Measurements from ENCODE around the gene FASTK.
"Not testable (repeated sequence)": the region's sequence is repeated elsewhere in the genome, so short reads cannot be mapped to it uniquely, and the experiment has no call there.

FASTK gene

DNA sequence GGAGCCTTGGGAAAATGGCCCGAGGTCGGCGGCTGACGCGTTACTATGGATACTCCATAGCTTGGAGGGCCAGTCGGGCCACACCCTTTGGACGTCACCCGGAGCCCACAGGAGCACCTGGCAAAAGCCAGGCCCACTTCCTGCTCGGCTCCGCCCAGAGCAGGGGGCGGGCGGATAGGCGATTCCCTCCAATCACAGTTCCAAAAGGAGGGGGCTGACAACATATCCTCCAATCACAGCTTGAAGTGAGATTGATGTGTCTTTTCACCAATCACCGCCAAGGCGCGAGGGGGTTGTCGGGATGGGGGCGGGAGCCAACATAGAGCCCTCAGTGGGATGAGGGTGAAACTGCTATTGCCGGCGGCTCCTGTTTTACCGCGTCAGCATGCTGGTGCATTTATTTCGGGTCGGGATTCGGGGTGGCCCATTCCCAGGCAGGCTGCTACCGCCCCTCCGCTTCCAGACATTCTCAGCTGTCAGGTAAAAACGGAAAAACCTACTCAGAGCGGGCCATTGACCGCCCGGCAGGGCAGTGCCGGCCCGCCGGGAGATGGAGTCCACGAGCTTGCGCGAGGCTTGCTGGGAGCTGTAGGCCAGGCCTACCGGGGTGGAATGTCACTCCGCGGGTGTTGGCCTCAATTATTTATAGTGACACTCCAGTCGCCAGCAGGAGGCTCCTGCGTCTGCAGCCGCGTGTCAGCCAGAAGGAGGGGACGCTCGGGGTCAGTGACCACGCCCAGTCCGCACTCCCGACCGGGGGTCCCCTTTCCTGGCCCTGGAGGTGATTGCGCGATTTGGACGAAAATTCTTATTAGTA lies 52.3 kb downstream of the FASTK start, which contains the start of gene ABCB8:
Gene ABCB8 (plus strand): TSS at position 320 of the 817 bp plus-strand sequence. CDS start 66 bp downstream, at position 386.
- DNase-seq (ENCODE audit: low read depth in 2 of 2), result peak; percentile 96 to 97

GRCh38 chr7:151027728-151028130 lies 52.9 kb downstream of the FASTK start:
- DNase-seq (ENCODE audit: low read depth in 2 of 2), result not testable (repeated sequence)

DNA sequence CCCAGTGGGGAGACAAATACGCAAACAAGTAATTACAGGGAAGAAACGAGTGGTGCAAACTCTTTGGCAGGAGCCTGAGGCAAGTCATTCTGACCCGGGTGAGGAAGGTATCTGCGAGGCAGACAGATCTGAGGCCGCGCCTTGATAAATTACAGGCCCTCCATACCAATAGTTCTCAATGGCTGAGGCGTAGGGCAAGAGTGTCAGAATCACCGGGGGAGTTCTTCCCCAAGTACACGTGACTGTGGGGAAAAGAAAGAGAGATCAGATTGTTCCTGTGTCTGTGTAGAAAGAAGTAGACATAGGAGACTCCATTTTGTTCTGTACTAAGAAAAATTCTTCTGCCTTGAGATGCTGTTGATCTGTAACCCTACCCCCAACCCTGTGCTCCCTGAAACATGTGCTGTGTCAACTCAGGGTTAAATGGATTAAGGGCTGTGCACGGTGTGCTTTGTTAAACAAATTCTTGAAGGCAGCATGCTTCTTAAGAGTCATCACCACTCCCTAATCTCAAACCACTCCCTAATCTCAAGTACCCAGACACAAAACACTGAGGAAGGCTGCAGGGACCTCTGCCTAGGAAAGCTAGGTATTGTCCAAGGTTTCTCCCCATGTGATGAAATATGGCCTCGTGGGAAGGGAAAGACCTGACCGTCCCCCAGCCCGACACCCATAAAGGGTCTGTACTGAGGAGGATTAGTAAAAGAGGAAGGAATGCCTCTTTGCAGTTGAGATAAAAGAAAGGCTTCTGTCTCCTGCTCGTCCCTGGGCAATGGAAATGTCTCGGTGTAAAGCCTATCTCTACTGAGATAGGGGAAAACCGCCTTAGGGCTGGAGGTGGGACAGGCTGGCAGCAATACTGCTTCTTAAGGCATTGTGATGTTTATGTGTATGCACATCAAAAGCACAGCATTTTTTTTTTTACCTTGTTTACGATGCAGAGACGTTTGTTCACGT lies 53.6 kb downstream of the FASTK start:
- DNase-seq (ENCODE audit: low read depth in 2 of 2), result not testable (repeated sequence)
